8988T (cell line): ENCODE data around the gene ANO10.

Experiments used
- DNase-seq: peaks from one replicate; pipeline ENCODE4 v3.0.0; 2011

Gene ANO10

GRCh38 chr3:43410592-43410991, 211.2 kb downstream of the ANO10 start:
- DNase-seq, result no peak

DNA sequence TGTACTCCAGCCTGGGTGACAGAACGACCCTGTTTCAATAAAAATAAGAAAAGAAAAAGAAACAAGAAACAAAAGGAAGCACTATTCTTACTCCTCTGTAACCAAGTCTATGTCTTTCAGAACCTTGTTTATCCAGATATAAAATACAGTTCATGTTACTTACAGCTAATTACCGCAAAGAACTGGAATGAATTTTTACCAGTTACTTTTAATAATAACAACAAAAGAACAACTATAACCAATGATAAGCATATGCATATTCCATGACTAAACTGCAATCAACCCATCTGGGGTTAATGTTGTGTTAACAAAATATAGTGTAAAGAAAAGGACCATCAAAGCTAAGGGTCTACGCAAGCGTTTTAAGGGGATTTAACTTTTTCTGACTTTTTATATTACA, 212.3 kb downstream of the ANO10 start:
- DNase-seq, result no peak

GRCh38 chr3:43406643-43407023, 215.2 kb downstream of the ANO10 start:
- DNase-seq, result no peak

- DNase-seq, result no peak
These were observed 215.7 kb downstream of the ANO10 start for GRCh38 chr3:43405888-43406642.

GRCh38 chr3:43400781-43401730, 220.8 kb downstream of the ANO10 start:
- no peak for DNase-seq

- DNase-seq, result no peak
These were observed 221.6 kb downstream of the ANO10 start for GRCh38 chr3:43400167-43400566.

GRCh38 chr3:43399034-43399433, 222.8 kb downstream of the ANO10 start:
- no peak for DNase-seq

DNA sequence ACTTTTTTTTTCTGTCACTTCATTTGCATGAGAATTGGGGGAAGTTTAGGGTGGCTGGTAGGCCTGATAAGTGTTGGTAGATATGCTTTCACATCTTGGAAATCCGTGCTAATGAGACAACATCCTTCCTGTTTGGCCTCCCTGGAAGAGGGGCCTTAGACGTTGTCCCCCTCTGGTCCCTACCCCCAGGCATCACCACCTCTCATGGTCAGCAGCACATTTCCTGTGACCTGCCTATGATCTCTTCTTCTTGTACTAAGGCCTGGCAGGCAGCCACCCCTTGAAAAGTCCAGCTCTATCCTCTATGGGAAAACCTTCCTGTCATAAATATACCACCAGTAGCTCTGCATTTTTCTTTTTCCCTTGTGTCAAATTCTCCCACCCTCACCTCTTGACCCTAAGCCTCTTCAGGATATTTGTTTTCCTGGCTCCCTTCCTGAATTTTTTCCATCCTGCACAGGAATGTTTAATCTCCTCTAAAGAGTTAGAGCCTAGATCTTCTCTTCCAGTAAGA, 227.7 kb downstream of the ANO10 start:
- DNase-seq, result no peak

DNA sequence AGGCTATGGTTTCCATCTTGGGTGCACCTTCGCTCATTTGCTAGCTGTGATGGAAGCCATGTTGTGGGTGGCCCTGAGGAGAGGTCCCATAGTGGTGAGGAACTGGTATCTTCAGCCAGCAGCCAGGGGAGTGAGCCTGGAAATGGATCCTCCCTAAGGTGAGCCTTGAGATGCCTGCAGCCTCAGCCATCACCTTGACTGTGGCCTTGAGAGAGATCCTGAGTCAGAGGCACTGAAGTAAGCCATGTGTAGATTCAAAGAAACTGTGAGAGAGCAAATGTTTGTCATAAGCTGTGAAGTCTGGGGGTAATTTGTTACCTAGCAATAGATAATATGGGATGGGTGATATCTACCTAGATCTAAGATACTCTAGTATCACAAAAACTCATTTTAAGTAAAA, 230.2 kb downstream of the ANO10 start:
- no peak for DNase-seq

DNA sequence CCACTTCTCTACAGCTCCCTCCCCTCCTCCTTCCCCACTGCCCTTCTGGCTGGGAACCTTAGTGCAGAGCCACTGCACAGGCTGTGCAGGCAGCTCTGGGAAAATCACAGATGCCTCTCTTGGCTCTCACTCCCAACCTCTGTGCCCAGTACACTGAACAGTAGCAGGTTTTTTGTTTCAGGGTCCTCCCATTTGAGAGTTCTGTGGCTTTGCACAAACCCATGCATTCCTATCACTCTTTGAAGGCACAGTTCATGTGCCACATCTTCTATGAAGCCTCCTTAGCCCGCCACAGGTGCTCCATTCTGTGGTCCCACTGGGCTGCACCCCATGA, 231.6 kb downstream of the ANO10 start:
- no peak for DNase-seq

- no peak for DNase-seq
These were observed 232.2 kb downstream of the ANO10 start for GRCh38 chr3:43389388-43390254.

GRCh38 chr3:43388915-43389314, 232.9 kb downstream of the ANO10 start:
- DNase-seq, result no peak

GRCh38 chr3:43388175-43388574, 233.6 kb downstream of the ANO10 start:
- no peak for DNase-seq

GRCh38 chr3:43379343-43379742, 242.5 kb downstream of the ANO10 start:
- no peak for DNase-seq

GRCh38 chr3:43378066-43378935, 243.5 kb downstream of the ANO10 start:
- DNase-seq, result peak; percentile 69

- DNase-seq, result no peak
These were observed 248.3 kb downstream of the ANO10 start for GRCh38 chr3:43373560-43373928.

GRCh38 chr3:43372809-43373559, 248.8 kb downstream of the ANO10 start:
- DNase-seq, result no peak

DNA sequence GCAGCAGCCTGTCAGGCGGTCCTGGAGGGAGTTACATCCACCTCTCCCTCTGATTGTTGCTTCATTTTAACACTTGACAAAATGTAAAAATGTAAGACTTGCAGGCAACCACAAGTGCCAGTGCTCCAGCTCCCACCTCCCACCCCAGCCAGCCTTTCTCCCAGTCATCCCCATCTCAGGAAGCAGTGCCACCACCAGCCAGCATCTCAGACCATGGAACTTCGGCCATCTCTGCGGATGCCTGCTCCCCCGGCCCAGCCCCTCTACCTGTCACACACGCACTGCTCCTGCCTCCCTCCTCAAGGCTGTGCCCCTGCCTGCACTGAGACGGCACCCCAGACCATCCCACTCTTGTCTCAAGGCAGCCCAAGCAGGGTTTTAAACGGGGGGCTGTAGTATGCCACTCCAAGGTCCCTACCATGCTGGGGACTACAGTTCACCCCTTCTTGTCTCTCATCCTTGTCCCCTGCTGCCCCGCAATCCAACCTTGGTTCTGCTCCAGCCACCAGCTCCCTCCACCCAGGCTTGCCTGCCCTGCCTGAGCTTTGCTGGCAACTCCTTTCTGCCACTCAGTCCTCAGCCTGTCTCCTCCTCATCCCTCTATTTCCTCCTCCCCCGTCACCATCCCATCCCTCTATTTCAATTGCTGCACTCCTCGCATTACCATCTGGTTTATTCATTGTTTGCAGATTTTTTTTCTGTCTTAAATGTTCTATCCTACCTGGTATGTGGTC, 249.6 kb downstream of the ANO10 start:
- no peak for DNase-seq

- DNase-seq, result no peak
These were observed 250.3 kb downstream of the ANO10 start for GRCh38 chr3:43371494-43371893.

- DNase-seq, result no peak
These were observed 251.4 kb downstream of the ANO10 start for GRCh38 chr3:43370293-43370980.
